Fibroblast of pulmonary artery (primary cell): ENCODE results near the gene ZNF771.
"Not testable (repeated sequence)": the region's sequence is repeated elsewhere in the genome, so short reads cannot be mapped to it uniquely, and the experiment has no call there.

Experiments used
- DNase-seq: peaks from one replicate; pipeline ENCODE4 v3.0.0-alpha.2; 2010; ENCODE audit warnings: low read depth
- H3K4me3 ChIP-seq: replicated peaks from 2 replicates; pipeline ENCODE4 v1.5.1; 2011; ENCODE audit warnings: low read depth, mild to moderate bottlenecking, control low read depth, low read length, moderate library complexity
- CTCF ChIP-seq: IDR thresholded peaks from 2 replicates; pipeline ENCODE4 v1.5.1; 2011; ENCODE audit warnings: mild to moderate bottlenecking, control low read depth, low read length, inconsistent platforms; ENCODE audit errors: missing control alignments

ZNF771 gene

GRCh38 chr16:30458561-30459394, 51.4 kb downstream of the ZNF771 start:
- H3K4me3 ChIP-seq = no peak overlapping the region
- DNase-seq = no peak
- no peak for TF ChIP-seq CTCF

GRCh38 chr16:30459456-30459855, 52.0 kb downstream of the ZNF771 start:
- no peak for TF ChIP-seq CTCF
- H3K4me3 ChIP-seq = no peak overlapping the region
- DNase-seq = no peak

- DNase-seq, H3K4me3 ChIP-seq: not testable (repeated sequence)
Measured at GRCh38 chr16:30461426-30461825, 54.0 kb downstream of the ZNF771 start.

- TF ChIP-seq CTCF = no peak
- no peak overlapping the region for H3K4me3 ChIP-seq
- DNase-seq = no peak
Measured at GRCh38 chr16:30464078-30464477, 56.7 kb downstream of the ZNF771 start.
